Thymus (tissue), 11 donors: Measurements from ENCODE around the gene MPDU1. TPM values are rescaled to one million over a fixed set of nuclear protein-coding genes. Genes with fewer than 3 reads are reported as not detected.

ENCODE experiments used
- DNase-seq, 9 donors: peaks; one replicate each; pipeline ENCODE4 v3.0.0-alpha.2; 2013; ENCODE audit warnings: low spot score in 9 of 9, low read depth in 6 of 9, missing footprints in 1 of 9
- H3K27ac ChIP-seq, 2 donors: one replicate each; pipeline ENCODE4 v1.5.1; 2013; ENCODE audit warnings: control low read depth in 1 of 2, low read depth in 1 of 2, low read length in 1 of 2, mild to moderate bottlenecking in 1 of 2, moderate library complexity in 1 of 2
- H3K27me3 ChIP-seq, 2 donors: one replicate each; pipeline ENCODE4 v1.5.1; 2013; ENCODE audit warnings: low read length in 1 of 2; ENCODE audit not compliant: control insufficient read depth in 2 of 2, insufficient read depth in 1 of 2
- H3K36me3 ChIP-seq, 2 donors: one replicate each; pipeline ENCODE4 v1.5.1; 2013; ENCODE audit warnings: low read length in 1 of 2, mild to moderate bottlenecking in 1 of 2, moderate library complexity in 1 of 2; ENCODE audit not compliant: control insufficient read depth in 2 of 2, insufficient read depth in 2 of 2
- H3K4me1 ChIP-seq, 2 donors: one replicate each; pipeline ENCODE4 v1.5.1; 2013; ENCODE audit warnings: low read length in 2 of 2; ENCODE audit not compliant: control insufficient read depth in 2 of 2, insufficient read depth in 2 of 2
- H3K4me3 ChIP-seq, 2 donors: one replicate each; pipeline ENCODE4 v1.5.1; 2013; ENCODE audit warnings: low read length in 2 of 2, control low read depth in 1 of 2, mild to moderate bottlenecking in 1 of 2
- H3K9me3 ChIP-seq, 2 donors: one replicate each; pipeline ENCODE4 v1.5.1; 2013; ENCODE audit warnings: low read length in 1 of 2, mild to moderate bottlenecking in 1 of 2; ENCODE audit not compliant: control insufficient read depth in 2 of 2, insufficient read depth in 1 of 2
- WGBS: extraction: QIAGEN DNeasy Blood & Tissue Kit; methylation state at CpG from one replicate; pipeline ENCODE4 v1.1.7; 2013; 5-methylcytosine and 5-hydroxymethylcytosine counted together
- polyA plus RNA-seq: library from polyadenylated mRNA; stranded (reverse); fragments of 200-250 nt; gene quantifications from one replicate; pipeline ENCODE4 v1.2.3, GENCODE V29; 2013
- total RNA-seq: library from RNA; stranded (reverse); fragments of 120-200 nt; gene quantifications from one replicate; pipeline ENCODE4 v1.2.4, GENCODE V29; 2013
- donor health status: healthy.

The MPDU1 gene
- total and polyA plus RNA-seq, 2 donors: 48.0 to 57.8 TPM

GRCh38 chr17:7558544-7559319 is 24.9 kb upstream of the MPDU1 start, which contains the start of gene TNFSF13:
TNFSF13 (plus strand) TSS chr17:7558750; CDS start chr17:7559040, 290 bp downstream.
- H3K27me3 ChIP-seq: peaks cover 0 to 20% of the 10 kb centered on the region in 2 donors
- H3K4me1 ChIP-seq: peaks cover 30 to 61% of the 10 kb centered on the region in 2 donors
- peak within 1 kb of the TSS; percentile 64 to 74 for H3K27ac ChIP-seq
- H3K36me3 ChIP-seq: peaks cover 7 to 8% of the 10 kb centered on the region in 2 donors
- WGBS: 15% methylated on average over 16 of the region's 16 CpGs
- DNase-seq: no peak
- peaks cover 0 to 8% of the 10 kb centered on the region in 2 donors for H3K9me3 ChIP-seq
- H3K4me3 ChIP-seq: peak within 1 kb of the TSS in 1 of 2 donors; percentile 27

- WGBS: 74% methylated on average over 18 of the region's 18 CpGs
- H3K36me3 ChIP-seq: peaks cover 12 to 15% of the 10 kb centered on the region in 2 donors
- DNase-seq: no peak
- no peak overlapping the region for H3K27ac ChIP-seq
- no peak overlapping the region for H3K4me3 ChIP-seq
- peaks cover 30 to 59% of the 10 kb centered on the region in 2 donors for H3K4me1 ChIP-seq
- H3K27me3 ChIP-seq: peaks cover 0 to 20% of the 10 kb centered on the region in 2 donors
- peaks cover 0 to 8% of the 10 kb centered on the region in 2 donors for H3K9me3 ChIP-seq
These were observed 24.1 kb upstream of the MPDU1 start for GRCh38 chr17:7559320-7560171.

GRCh38 chr17:7560172-7561027 is 23.3 kb upstream of the MPDU1 start:
- H3K4me3 ChIP-seq: peak overlapping the region; percentile 69 to 82
- peak overlapping the region; percentile 12 to 51 for H3K27ac ChIP-seq
- WGBS: 49% methylated on average over 22 of the region's 22 CpGs
- H3K9me3 ChIP-seq: peaks cover 0 to 8% of the 10 kb centered on the region in 2 donors
- peak in 2 of 9 donors; percentile 65 to 72 for DNase-seq
- peaks cover 30 to 59% of the 10 kb centered on the region in 2 donors for H3K4me1 ChIP-seq
- H3K27me3 ChIP-seq: peaks cover 0 to 20% of the 10 kb centered on the region in 2 donors
- peaks cover 19 to 24% of the 10 kb centered on the region in 2 donors for H3K36me3 ChIP-seq

GRCh38 chr17:7561028-7561575 is 22.6 kb upstream of the MPDU1 start:
- Histone ChIP-seq H3K4me3 (peak overlapping the region; percentile 69 to 82), H3K9me3 (peaks cover 0 to 8% of the 10 kb centered on the region in 2 donors), H3K36me3 (peaks cover 23 to 31% of the 10 kb centered on the region in 2 donors), H3K27me3 (peaks cover 0 to 20% of the 10 kb centered on the region in 2 donors), H3K27ac (peak overlapping the region; percentile 92 to 93), H3K4me1 (peaks cover 30 to 59% of the 10 kb centered on the region in 2 donors)
- peak in 5 of 9 donors; percentile 73 to 83 (median 81) for DNase-seq
- WGBS: 1% methylated on average over 32 of the region's 32 CpGs

GRCh38 chr17:7561589-7562207 is 22.0 kb upstream of the MPDU1 start, which contains the start of gene SENP3:
SENP3 (plus strand) TSS chr17:7561919; CDS start chr17:7563077, 1,158 bp downstream.
- peak in 8 of 9 donors; percentile 65 to 91 (median 81) for DNase-seq

GRCh38 chr17:7562208-7562605 is 21.4 kb upstream of the MPDU1 start:
- Histone ChIP-seq H3K36me3 (peaks cover 28 to 41% of the 10 kb centered on the region in 2 donors), H3K4me3 (peak overlapping the region; percentile 69 to 82), H3K27ac (peak overlapping the region; percentile 64 to 93), H3K9me3 (peaks cover 0 to 8% of the 10 kb centered on the region in 2 donors), H3K4me1 (peaks cover 30 to 56% of the 10 kb centered on the region in 2 donors), H3K27me3 (peaks cover 0 to 20% of the 10 kb centered on the region in 2 donors)
- DNase-seq: no peak
- WGBS: under 1% methylated on average over 28 of the region's 28 CpGs

More at GRCh38 chr17:7561589-7562207, 22.0 kb upstream of the MPDU1 start, which contains the start of gene SENP3:
- peaks cover 30 to 59% of the 10 kb centered on the region in 2 donors for H3K4me1 ChIP-seq
- peaks cover 0 to 8% of the 10 kb centered on the region in 2 donors for H3K9me3 ChIP-seq
- H3K27ac ChIP-seq: peak within 1 kb of the TSS; percentile 92 to 93
- peaks cover 23 to 36% of the 10 kb centered on the region in 2 donors for H3K36me3 ChIP-seq
- under 1% methylated on average over 82 of the region's 82 CpGs for WGBS
- H3K27me3 ChIP-seq: peaks cover 0 to 20% of the 10 kb centered on the region in 2 donors
- peak within 1 kb of the TSS; percentile 69 to 82 for H3K4me3 ChIP-seq

- 96% methylated on average over 30 of the region's 30 CpGs for WGBS
- no peak for DNase-seq
- Histone ChIP-seq H3K27ac (no peak overlapping the region), H3K27me3 (peaks cover 0 to 14% of the 10 kb centered on the region in 2 donors), H3K4me1 (peaks cover 25 to 45% of the 10 kb centered on the region in 2 donors), H3K4me3 (no peak overlapping the region), H3K9me3 (peaks cover 0 to 5% of the 10 kb centered on the region in 2 donors), H3K36me3 (peaks cover 30 to 47% of the 10 kb centered on the region in 2 donors)
These were observed 20.4 kb upstream of the MPDU1 start for GRCh38 chr17:7563115-7563869.
